Measurements from ENCODE around the gene KRI1.
A peak's percentile ranks its signal among the peaks of the same experiment; 100 is the strongest.
"Not testable (repeated sequence)": the region's sequence is repeated elsewhere in the genome, so short reads cannot be mapped to it uniquely, and the experiment has no call there.

KRI1 gene

DNA sequence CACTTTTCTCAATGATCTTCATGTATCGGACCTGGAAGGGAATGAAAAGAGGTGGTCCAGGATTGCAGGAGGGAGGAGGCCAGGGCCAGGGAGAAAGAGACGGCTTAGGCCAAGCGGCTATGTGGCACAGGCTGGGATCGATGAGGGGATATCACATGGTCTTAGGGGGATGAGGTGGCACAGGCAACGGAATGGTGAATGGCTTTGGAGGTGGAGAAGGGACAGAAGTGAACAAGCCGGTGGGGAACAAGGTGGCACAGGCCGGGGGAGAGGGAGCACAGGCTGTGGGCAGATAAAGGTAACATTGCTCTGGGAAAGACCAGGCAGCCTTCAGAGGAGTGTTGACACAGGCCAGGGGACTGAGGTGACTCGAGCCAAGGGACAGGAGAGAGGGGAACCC lies 8.7 kb upstream of the KRI1 start:
- DNase-seq = no peak

DNA sequence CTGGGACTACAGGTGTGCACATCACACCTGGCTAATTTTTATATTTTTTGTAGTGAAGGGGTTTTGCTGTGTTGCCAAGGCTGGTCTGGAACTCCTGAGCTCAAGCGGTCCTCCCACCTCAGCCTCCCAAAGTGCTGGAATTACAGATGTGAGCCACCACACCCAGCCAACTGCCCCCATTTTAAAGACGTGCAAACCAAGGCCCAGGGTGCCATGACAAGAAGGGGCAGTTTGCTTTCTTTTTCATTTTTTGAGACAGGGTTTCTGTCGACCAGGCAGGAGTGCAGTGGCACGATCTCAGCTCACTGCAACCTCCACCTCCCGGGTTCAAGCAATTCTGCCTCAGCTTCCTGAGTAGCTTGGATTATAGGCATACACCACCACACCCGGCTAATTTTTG lies 8.0 kb upstream of the KRI1 start:
- not testable (repeated sequence) for DNase-seq

DNA sequence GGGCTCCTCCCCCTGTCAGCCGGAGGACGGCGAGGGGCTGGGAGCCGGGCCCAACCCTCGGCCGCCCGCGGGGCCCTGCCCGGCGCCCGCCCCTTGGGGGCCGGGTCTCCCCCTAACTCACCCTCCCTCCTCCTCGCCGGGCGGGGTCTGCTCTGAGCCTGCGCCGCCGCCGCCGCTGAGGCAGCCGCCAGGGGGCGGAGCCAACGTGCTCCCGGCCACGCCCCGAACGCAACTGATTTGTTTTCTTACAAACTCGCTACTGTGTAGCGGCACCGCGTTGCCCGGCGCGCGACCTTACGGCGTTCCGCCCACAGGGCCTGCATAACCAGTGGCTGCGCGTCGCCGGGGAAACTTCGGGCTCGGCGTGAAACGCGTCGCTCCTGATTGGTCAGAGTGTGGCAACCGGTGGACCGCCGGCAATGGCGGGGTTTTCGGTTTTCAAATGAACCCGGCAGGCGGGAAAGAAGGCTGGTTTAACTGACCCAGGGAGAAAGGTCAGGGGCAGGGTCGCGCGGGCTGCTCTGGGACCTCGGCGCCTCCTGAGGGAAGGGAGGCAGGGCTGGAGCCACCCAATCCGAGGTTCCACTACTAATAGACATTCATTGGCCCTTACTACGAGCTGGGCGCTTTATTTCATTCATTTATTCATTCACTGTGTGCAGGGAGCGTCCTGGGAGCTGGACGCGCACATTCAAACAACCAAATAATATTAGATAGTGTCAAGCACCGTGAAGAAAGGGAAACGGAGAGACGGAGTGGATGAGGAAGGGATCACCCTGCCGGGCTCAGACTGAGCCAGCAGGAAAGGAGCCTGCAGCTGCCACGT lies 3.2 kb upstream of the KRI1 start, which contains the start of gene CDKN2D:
Gene CDKN2D, minus strand, starts transcription at position 154 of the 826 bp plus-strand sequence. CDS start 326 bp downstream, outside the sequence.
- DNase-seq = peak; percentile 100

DNA sequence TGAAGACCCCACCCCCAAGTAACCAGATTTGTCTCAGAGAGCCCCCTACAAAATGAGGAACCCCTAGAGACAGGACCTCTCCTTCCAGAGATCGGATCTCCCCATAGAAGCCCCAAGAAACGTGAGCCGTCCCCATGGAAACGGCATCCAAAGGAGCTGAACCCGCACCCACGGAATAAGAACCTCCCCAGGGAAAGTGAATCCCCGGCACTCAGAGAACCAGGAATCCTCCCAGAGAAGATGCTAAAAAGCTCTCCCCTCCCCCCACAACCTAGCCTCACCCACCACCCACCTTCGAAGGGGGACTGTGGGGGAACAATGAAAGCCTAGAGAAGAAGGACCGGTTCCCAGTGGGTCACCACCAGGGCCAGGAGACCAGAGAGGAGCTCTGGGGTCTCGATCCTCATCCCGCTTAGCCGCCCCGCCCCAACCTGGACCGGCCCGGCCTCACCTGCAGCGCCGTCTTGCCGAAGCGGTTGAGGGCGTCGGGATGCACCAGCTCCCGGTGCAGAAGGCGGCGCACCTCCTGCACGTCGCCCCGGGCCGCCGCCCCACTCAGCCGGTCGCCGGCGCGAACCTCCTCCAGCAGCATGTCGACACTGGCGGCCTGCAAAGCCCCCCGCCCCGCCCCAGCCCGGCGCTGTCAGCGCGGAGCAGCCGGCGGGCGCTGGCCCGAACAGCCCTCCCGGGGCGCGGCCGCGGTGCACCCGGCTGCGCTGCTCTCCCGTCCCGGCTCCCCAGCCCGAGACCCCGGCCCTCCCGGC lies 2.4 kb upstream of the KRI1 start:
- peak; percentile 78 for DNase-seq

DNA sequence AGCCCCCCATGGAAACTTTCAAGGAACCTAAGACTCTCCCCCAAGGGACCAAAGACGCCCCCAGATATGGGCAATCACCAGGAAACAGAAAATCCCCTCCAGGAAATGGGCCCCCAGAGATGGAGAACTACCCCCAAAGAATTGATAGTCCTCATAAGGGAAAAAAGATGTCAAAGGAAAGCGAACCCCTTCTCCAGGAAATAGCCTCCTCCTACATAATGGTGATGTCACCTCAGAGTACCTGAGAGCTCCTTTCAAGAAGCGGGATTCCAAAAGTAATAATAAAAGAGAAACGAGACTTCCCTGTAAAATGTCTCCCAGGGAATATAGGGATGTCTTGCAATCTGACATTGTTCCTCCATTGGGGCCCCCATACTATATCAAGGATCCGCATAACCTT lies 1.8 kb upstream of the KRI1 start:
- DNase-seq = no peak

DNA sequence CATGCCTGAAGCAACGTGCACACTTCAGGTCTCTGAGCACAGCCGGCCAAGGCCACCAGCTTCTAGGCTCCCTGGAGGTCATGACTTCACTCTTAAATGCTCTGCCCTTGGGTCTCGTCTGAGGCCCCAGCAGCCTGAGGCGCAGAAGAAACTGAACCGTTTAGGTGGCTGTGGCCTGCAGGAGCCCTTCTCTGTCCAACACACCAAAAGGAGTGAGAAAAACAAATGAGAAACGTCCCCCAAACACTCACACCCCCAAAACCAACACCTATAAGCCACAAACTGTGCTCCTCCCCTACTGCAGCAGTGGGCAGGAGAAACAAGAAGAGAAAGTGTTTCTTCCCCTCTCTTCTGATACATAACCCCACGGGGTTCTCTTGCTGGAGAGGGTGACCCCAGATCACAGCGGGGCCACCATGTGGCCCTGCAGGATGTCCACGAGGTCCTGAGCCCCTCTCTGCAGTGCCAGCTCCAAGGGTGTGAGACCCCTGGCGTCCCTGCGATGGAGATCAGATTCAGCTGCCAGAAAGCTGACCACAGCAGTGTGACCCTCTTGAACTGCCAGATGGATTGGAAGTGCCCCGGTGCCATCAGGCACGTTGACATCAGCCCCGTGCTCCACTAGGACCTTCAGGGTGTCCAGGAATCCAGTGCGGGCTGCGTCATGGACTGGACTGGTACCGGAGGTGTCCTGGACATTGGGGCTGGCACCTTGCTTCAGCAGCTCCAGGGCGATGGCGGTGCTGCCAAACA lies 1.0 kb upstream of the KRI1 start:
- peak; percentile 76 for DNase-seq

DNA sequence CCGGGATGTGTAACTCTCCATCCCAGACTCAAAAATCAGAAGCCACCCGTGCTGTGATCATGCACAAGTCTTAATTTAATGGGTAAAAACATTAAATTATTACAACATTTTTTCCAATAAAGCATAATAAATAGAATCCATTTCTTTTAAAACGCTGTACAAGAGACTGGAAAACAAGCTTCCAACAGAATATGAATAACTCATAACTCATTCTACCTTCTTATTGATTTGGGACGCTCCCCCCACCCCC lies 523 bp upstream of the KRI1 start:
- no peak for DNase-seq

DNA sequence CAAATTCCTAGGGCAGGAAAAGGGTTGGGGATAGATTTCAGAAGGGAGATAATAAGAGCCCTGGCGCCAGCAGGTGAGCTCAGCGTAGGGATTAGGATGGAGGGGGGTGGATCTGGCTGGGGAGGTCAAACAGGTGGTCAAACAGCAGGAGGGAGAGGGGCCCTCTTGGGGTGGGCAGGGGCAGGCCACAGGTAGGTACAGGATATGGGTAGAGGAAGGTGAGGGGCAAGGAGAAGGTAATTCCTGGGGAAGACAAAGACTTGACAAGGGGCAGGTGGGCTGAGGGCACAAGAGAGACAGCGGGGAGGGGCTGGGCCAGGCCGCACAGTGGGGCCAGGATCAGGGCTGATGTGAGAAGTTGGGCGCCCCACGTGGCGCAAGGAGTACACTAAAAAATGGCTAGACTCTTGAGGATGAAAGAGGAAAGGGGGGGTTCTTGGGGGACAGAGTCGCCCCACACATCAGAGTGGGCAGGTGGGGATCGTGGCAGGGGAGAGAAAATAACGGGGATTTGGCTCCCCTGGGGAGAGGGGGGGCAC lies 713 bp downstream of the KRI1 start:
- peak; percentile 76 for DNase-seq

DNA sequence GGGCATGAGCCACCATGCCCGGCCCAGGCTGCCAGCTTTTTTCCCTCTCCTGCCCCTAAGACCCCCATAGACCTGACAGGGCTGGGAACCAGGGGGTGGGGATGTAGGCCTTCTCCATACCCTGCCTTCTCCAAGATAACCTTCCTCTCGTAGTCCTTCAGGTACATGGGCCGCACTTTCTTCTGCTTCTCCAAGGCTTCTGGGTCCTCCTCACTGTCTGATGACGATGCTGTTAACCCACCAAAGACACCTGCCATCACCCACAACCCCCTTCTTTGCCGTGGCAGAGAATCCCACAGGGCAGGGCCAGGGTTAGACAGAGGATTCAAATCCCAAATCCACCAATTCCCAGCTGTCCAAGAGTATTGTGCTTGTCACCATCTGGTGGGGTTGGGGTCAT lies 3.2 kb downstream of the KRI1 start:
- no peak for DNase-seq

DNA sequence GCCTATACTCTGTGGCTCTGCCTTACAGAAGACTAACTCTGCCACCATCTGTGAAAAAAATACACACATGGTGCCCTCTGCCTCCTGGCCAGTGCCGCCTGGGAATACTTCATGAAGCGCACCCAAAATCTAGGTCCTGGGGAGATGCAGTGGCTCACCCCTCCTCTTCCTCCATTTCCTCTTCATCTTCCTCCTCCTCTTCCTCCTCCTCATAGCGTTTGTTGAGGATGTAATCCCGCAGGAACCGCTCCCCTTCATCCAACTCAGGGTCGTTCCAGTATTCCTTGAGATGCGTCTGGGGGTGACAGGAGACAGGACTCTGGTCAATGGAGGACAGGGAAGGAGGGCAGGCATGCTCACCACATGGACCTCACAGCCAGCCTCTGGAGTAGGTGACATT lies 5.7 kb downstream of the KRI1 start:
- no peak for DNase-seq

DNA sequence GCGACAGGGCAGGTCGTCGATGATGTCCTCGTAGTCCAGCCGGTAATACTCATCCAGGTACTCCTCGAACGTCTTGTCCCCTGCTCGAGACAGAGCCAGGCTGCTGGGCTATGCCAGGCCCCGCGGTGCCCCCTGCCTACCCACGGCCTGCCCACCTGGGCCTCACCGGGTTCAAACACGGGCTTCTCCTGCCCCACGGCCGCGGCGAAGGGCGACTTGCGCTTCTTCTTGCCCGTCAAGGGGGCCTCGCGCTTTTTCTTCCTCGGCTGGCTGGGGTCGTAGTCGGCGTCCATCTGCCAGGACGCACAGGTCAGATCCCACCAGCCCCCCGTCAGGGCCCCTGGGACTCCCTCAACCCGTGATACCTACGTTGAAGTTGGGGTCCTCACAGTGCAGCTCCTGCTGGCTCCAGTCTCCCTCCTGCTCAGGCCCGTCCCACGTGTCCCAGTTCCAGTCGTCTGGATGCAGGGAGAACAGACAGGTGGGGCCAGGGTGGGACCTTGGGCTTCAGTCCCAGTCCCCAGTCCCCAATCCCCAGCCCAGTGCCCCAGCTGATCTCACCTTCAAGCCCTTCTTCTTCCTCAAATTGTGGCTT lies 8.1 kb downstream of the KRI1 start:
- DNase-seq = no peak

DNA sequence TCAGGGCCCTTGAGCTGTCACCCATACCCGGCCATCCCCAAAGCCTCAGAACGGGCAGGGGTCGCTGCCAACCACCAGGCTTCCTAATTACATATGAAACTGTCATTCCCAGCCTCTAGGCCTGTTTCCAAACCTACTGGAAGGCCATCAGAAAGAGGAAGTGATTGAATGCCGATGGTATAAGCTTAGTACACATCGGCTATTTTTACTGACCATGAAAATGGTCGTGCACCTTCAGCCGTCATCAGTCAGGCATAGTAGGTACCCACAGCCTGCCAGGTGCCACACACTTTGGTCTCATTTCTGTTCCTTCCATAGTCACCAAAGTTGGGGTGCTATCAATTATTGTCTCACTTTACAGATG lies 10.2 kb downstream of the KRI1 start:
- no peak for DNase-seq

DNA sequence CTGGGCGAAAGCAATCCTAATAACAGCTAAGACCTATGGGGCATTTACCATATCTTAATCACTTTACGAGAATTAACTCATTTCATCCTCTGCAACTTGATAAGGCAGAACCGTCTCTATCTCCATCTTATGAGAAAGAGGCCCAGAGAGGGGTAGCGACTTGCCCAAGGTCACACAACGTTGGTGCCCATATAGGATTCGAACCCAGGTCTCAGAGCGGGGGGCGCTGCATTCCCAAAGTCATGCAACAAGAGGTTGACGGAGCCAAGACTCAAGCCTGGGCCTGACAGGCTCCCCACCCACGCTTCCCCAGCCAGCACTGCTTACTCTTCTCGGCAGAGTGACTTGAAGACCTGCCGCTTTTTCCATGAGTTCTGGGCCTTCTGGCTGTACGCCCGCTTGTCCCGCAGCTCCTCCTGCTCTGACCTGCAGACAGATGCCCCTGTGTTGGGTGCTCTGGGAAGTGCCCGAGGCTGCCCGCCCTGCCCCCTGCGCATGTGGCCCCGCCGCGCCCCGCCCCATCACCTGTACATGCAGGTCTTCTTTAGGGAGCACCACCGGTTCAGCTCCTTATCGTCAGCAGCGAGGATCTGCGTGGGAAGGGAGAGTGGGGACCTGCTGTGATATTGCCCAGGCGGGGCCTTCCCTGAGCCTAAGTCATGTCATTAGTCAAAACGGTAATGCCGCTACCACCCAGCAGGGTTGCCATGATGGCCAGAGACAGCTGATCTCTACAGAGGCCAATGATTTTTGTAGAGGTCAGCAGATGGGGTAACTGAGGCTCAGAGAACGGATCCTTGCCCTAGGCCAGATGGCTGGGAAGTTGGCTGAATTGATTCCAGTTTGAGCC lies 10.8 kb downstream of the KRI1 start:
- DNase-seq = peak; percentile 45

DNA sequence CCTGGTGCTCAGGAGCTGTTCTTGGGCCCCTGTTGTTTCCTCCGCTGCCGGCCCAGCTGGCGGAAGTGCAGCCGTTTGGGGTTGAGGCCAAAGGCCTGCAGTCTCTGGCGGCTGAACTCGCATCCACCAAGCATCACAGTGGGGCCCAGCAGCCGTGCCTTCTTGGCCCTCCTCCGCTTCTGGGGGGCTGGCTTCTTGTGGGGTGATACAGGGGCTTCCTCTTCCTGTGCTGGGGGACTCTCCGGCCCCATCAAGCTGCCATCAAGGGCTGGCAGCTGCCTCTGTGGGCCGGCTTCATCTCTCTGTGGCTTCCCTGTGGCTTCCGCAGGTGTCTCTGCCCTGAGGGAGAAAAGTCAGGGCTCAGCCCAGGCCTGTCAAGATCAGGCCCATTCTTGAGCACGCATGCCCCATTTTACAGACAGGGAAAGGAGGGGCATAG lies 11.8 kb downstream of the KRI1 start:
- DNase-seq = peak; percentile 39

DNA sequence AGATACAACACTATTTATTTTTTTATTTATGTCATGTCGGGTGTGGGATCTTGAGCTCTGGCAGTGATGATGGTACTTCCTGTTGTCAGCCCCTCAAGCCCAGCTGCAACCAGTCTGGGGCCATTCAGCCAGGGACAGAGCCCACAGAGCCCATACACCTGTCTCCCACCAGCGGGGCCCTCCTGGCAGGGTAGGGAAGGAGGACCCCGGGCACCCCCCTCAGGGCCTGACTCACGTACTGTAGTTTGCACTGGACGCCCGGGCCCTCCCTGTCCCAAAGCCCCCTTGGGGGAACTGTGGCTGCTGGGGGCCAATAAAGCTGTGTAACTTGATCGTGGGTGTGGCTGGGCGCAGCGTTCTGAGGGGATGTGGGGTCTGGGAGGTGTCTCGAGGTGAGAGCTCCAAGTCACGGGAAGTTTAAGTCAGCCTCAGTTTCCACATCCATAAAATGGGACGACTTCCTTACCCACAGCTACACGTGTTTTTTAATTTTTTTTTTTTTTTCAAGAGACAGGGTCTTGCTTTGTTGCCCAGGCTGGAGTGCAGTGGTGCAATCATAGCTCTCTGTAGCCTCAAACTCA lies 12.6 kb downstream of the KRI1 start:
- no peak for DNase-seq

DNA sequence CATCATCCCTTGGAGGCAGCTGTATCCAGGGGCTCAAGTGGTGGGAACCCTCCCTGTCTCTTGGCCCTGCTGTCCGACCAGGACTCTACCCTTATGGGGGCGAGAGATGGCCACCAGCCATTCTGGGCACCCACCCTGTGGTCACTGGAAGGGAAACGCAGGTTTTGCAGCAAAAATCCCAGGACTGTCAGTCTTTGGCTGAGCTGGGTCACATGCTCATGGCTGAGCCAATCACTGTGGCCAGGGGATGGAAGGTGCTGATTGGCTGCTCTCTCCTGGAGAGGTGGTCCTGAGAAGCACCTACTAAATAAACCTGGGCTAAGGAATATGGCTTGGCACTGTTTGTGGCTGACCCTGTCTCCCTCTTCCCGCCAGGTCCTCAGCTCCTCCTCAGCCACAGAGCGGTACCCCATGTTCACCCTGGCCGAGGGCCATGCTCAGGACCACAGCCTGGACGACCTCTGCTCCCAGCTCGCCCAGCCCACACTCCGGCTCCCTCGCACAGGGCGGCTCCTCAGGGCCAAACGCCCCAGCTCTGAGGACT lies 13.2 kb downstream of the KRI1 start:
- DNase-seq = peak; percentile 56

DNA sequence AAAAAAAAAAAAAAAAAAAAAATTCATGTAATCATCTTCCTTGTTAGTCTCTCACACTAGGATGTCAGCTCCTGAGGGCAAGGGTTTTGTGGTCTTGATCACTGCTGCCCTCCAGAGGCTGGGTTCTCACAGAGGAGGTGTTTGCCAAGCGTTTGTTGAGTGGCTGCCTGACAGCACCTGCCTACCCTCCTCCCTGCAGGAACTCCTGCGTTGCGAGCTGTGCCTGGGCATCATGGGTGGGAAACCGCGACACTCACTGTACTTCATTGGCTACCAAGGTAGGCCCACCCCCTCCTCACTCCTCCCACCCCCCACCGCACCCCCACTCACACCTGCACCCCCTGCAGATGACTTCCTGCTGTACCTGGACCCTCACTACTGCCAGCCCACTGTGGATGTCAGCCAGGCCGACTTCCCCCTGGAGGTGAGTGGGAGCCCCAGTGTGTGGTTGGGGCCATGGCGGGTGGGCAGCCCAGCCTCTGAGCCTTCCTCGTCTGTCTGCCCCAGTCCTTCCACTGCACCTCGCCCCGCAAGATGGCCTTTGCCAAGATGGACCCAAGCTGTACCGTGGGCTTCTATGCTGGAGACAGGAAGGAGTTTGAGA lies 14.0 kb downstream of the KRI1 start:
- peak; percentile 65 for DNase-seq

DNA sequence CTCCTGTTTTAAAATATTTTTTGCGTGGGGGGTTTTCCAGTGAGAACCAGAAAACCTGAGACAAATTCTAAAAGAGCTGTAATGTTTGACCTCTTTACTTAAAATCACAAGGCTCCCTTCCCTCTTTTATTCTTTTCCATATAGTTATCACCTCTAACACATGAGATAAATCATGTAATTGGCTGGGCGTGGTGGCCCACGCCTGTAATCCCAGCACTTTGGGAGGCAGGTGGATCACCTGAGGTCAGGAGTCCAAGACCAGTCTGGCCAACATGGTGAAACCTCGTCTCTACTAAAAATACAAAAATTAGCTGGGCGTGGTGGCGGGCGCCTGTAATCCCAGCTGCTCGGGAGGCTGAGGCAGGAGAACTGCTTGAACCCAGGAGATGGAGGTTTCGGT lies 14.8 kb downstream of the KRI1 start:
- DNase-seq = not testable (repeated sequence)

DNA sequence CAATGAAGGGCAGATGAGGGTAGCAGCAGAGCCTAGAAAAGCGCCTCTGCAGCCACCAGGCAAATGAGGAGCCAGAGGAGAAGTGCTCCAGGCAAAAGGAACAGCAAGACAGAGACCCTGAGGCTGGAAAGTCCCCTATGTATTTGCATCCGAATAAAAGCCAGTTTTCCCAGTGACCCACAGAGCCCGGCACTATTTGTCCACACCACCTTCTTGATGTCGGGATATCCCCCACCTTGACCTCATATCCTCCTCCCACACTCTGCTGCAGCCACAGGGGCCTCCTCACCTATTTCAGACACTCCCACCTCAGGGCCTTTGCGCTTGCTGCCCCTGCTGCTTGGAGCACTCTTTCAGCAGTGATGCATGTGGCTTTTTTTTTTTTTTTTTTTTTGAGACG lies 15.5 kb downstream of the KRI1 start:
- no peak for DNase-seq

DNA sequence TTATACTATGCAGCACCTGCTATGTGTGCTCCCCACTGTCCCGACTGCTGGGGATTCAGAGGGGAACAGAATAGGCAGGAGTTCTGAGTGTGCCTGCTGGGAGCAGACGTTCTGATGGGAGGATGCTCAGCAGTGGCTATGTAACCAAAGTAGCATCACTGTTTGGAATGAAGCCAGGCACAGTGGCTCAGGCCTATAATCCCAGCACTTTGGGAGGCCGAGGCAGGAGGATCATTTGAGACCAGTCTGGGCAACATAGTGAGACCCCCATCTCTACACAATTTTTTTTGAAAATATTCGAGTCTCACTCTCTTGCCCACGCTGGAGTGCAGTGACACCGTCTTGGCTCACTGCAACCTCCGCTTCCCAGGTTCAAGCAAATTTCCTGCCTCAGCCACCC lies 16.1 kb downstream of the KRI1 start:
- no peak for DNase-seq

DNA sequence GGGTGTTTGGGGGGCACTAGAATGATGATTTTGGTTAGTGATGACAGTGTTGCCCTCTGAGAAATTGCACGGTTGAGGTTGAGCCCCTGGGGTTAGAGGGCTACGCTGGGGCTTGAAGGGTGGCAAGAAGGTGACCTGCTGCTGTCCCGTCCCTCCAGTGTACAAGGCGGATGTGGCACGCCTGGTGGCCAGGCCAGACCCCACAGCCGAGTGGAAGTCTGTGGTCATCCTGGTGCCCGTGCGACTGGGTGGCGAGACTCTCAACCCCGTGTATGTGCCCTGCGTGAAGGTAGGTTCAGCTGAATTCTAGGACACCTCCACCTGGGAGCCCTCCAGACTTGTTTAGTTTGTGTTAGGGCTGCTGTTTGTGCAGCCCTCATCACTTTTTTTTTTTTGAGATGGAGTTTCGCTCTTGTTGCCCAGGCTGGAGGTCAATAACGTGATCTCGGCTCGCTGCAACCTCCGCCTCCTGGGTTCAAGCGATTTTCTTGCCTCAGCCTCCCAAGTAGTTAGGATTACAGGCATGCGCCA lies 17.0 kb downstream of the KRI1 start:
- DNase-seq = no peak
